ENCODE results near the gene LSM14A. TPM values are rescaled to one million over a fixed set of nuclear protein-coding genes. Genes with fewer than 3 reads are reported as not detected.
A peak's percentile ranks its signal among the peaks of the same experiment; 100 is the strongest.

Gene LSM14A
- total and polyA plus RNA-seq, 2 of the 8 experiments (the other 6 are each of a cell fraction or from before 2014, with no cell fraction given), result 117 to 195 TPM

GRCh38 chr19:34224996-34225658 is 52.8 kb downstream of the LSM14A start:
- Histone ChIP-seq H3K27me3 (replicated peaks in 1 of 4; ENCODE audit: control insufficient read depth in 3 of 4, extremely low read depth in 1 of 4, insufficient read depth in 3 of 4, low read length in 3 of 4) (no peaks in the 10 kb centered on the region), H2BK120ac (replicated peaks; ENCODE audit: low read depth, low read length) (no peak overlapping the region), H3K36me3 (ENCODE audit: control insufficient read depth in 2 of 4, insufficient read depth in 4 of 4, low read length in 3 of 4) (peaks cover 25 to 90% (median 46%) of the 10 kb centered on the region in 4 experiments), H2BK5ac (ENCODE audit: low read depth, low read length) (0 out of 2 replicates have a peak overlapping the region, but pooled peaks have one; percentile 50), H4K5ac (ENCODE audit: insufficient read length, low read depth, low read length) (no peak overlapping the region), H4K91ac (replicated peaks; ENCODE audit: insufficient read length, low read length) (no peak overlapping the region), H2AK5ac (ENCODE audit: low read depth, low read length) (no peak overlapping the region), H2BK15ac (ENCODE audit: low read length) (no peak overlapping the region), H4K8ac (ENCODE audit: extremely low read depth, insufficient read depth, low read length) (no peak overlapping the region), H3K9ac (replicated peaks in 1 of 4; ENCODE audit: extremely low read depth in 1 of 4, low read depth in 3 of 4, low read length in 3 of 4) (0 out of 7 replicates have a peak overlapping the region, but pooled peaks of 1 of the 4 experiments have one; percentile 11), H3K4me2 (ENCODE audit: insufficient read depth in 1 of 2, low read depth in 2 of 2, low read length in 2 of 2) (peak overlapping the region; percentile 44 to 71), H3K18ac (ENCODE audit: extremely low read depth, low read length) (peak overlapping the region; percentile 52; the same call in 1 of the 2 replicates), H4K20me1 (replicated peaks in 1 of 2; ENCODE audit: control insufficient read depth in 1 of 2, insufficient read depth in 2 of 2, low read length in 2 of 2) (peaks cover 2 to 5% of the 10 kb centered on the region in 2 experiments), H3K56ac (replicated peaks; ENCODE audit: insufficient read length, low read depth, low read length) (no peak overlapping the region), H3K9me3 (ENCODE audit: insufficient read depth in 2 of 2, low read depth in 1 of 2, low read length in 1 of 2) (no peaks in the 10 kb centered on the region), H2AFZ (ENCODE audit: low read length) (no peak overlapping the region), H3K4me1 (replicated peaks in 1 of 4; ENCODE audit: control insufficient read depth in 3 of 4, insufficient read depth in 4 of 4, low read length in 3 of 4) (peaks cover 8 to 16% (median 13%) of the 10 kb centered on the region in 4 experiments), H2BK12ac (ENCODE audit: low read depth, low read length) (no peak overlapping the region), H2BK20ac (ENCODE audit: low read length) (no peak overlapping the region; the same call in 1 of the 2 replicates), H3K23me2 (ENCODE audit: low read depth, low read length) (no peaks in the 10 kb centered on the region), H3K4ac (replicated peaks; ENCODE audit: insufficient read length, low read depth, low read length) (no peak overlapping the region), H3K23ac (ENCODE audit: insufficient read length) (no peak overlapping the region), H3K79me1 (ENCODE audit: low read depth, low read length) (peaks cover 3% of the 10 kb centered on the region; the same call in 1 of the 2 replicates), H3K79me2 (ENCODE audit: control insufficient read depth in 1 of 2, insufficient read depth in 2 of 2, low read length in 2 of 2) (no peaks in the 10 kb centered on the region; a peak in 1 of 4 replicates), H3K27ac (ENCODE audit: low read depth, low read length) (no peak overlapping the region), H3K4me3 (ENCODE audit: extremely low read depth in 1 of 4, insufficient read depth in 2 of 4, low read depth in 3 of 4, low read length in 4 of 4) (peak overlapping the region in 1 of 4 experiments; percentile 27; a peak in 1 of 8 replicates), H3K14ac (ENCODE audit: insufficient read length) (no peak overlapping the region)
- POLR2A ChIA-PET (ENCODE audit: partially characterized antibody), result interaction anchor here (1.0 to 1.8 kb wide), 5 partner anchors 10 to 52 kb away, joined by 3 to 6 read pairs (median 4); no protein-coding TSS in a partner anchor
- DNase-seq (ENCODE audit: low read depth in 1 of 2, low spot score in 2 of 2) (no peak), FAIRE-seq (peak; percentile 84)
- CTCF ChIA-PET (ENCODE audit: partially characterized antibody), result interaction anchor here (0.7 to 1.6 kb wide), 6 partner anchors 10 to 78 kb away, joined by 3 to 4 read pairs (median 3); no protein-coding TSS in a partner anchor
- WGBS, 2 experiments (ENCODE audit: extremely low coverage in 1 of 2, insufficient coverage in 1 of 2, insufficient read length in 1 of 2, insufficient replicate concordance in 2 of 2, low coverage in 1 of 2, low lambda C conversion rate in 2 of 2, missing lambda C conversion rate in 1 of 2), result 72% methylated on average over 2 of the region's 2 CpGs; no CpG with 5 or more reads in 1 of the 2 experiments
- no peak for TF ChIP-seq CREB1 (IDR thresholded peaks at IDR 0.05)
- TF ChIP-seq, protein P1, sequence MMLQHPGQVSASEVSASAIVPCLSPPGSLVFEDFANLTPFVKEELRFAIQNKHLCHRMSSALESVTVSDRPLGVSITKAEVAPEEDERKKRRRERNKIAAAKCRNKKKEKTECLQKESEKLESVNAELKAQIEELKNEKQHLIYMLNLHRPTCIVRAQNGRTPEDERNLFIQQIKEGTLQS (IDR thresholded peaks at IDR 0.05; ENCODE audit: insufficient read depth, low read depth, low read length), result no peak
- no peak for TF ChIP-seq GTF2F1 (IDR thresholded peaks at IDR 0.05; ENCODE audit: borderline replicate concordance, low read depth, low read length)
- TF ChIP-seq CHD1 (IDR thresholded peaks at IDR 0.05; ENCODE audit: low read depth, low read length), result no peak
- no peak for TF ChIP-seq PHF8 (conservative IDR thresholded peaks at IDR 0.05; ENCODE audit: low read depth, low read length)
- TF ChIP-seq TEAD4 (IDR thresholded peaks at IDR 0.05; ENCODE audit: low read depth, low read length), result 0 out of 2 replicates have a peak, but pooled peaks have one; percentile 24
- TF ChIP-seq NRF1 (IDR thresholded peaks at IDR 0.05; ENCODE audit: low read depth, low read length), result no peak
- no peak for TF ChIP-seq CBX8 (IDR thresholded peaks at IDR 0.05; ENCODE audit: borderline replicate concordance, low read depth, low read length)
- no peak for TF ChIP-seq CEBPB (IDR thresholded peaks at IDR 0.05; ENCODE audit: low read depth, low read length)
- TF ChIP-seq TAF7 (optimal IDR thresholded peaks at IDR 0.05; ENCODE audit: borderline replicate concordance, low read depth, low read length), result no peak
- TF ChIP-seq POU5F1 (IDR thresholded peaks at IDR 0.05; ENCODE audit: low read depth, low read length), result peak; percentile 56; the same call in 1 of the 2 replicates
